ENCODE data around the gene ZC3H8. TPM values are rescaled to one million over a fixed set of nuclear protein-coding genes. Genes with fewer than 3 reads are reported as not detected.
A peak's percentile ranks its signal among the peaks of the same experiment; 100 is the strongest.

Gene ZC3H8
- polyA plus RNA-seq (2013, experiment 1 of 2) = 11.3 TPM
- 8.1 TPM for polyA plus RNA-seq (2013, experiment 2 of 2)

GRCh38 chr2:112254466-112255240 is at the start of gene ZC3H8:
Gene ZC3H8 (minus strand): TSS chr2:112255042. CDS start chr2:112254981, 61 bp downstream.
- Histone ChIP-seq H3K18ac (ENCODE audit: low read depth in 1 of 2, low read length in 2 of 2) (peak within 1 kb of the TSS; percentile 21 to 92), H2BK5ac (ENCODE audit: low read depth, low read length, poor library complexity, severe bottlenecking) (peak within 1 kb of the TSS; percentile 25), H2BK12ac (ENCODE audit: low read length in 2 of 2) (no peak within 1 kb of the TSS), H3K23ac (ENCODE audit: low read length in 2 of 2) (peak within 1 kb of the TSS in 1 of 2 experiments; percentile 89), H3K36me3 (ENCODE audit: control insufficient read depth in 1 of 2, insufficient read depth in 2 of 2, low read depth in 1 of 2, low read length in 2 of 2) (no peaks in the 10 kb centered on the region), H3K4ac (ENCODE audit: low read depth in 1 of 2, low read length in 2 of 2) (peak within 1 kb of the TSS in 1 of 2 experiments; percentile 66), H3K9ac (ENCODE audit: low read length) (peak within 1 kb of the TSS; percentile 81), H2BK15ac (ENCODE audit: low read depth, poor library complexity, severe bottlenecking) (no peak within 1 kb of the TSS), H2AK5ac (ENCODE audit: low read length, severe bottlenecking) (no peak within 1 kb of the TSS), H2AFZ (ENCODE audit: low read depth, low read length) (peak within 1 kb of the TSS; percentile 95), H3K4me1 (ENCODE audit: control insufficient read depth, insufficient read depth, low read depth, low read length) (peaks cover 3% of the 10 kb centered on the region), H2BK120ac (ENCODE audit: low read depth, low read length) (no peak within 1 kb of the TSS), H3K4me3 (ENCODE audit: insufficient read depth in 1 of 2, low read depth in 1 of 2, low read length in 2 of 2) (peak within 1 kb of the TSS; percentile 78 to 80), H4K8ac (ENCODE audit: low read length) (peak within 1 kb of the TSS; percentile 77), H3K9me3 (ENCODE audit: control insufficient read depth, low read length) (no peaks in the 10 kb centered on the region), H4K91ac (ENCODE audit: low read length) (no peak within 1 kb of the TSS), H3K79me1 (replicated peaks; ENCODE audit: low read length, poor library complexity, severe bottlenecking) (peaks cover 9% of the 10 kb centered on the region), H3K4me2 (ENCODE audit: low read length, poor library complexity, severe bottlenecking) (peak within 1 kb of the TSS; percentile 89), H3K27ac (ENCODE audit: low read length, poor library complexity, severe bottlenecking) (peak within 1 kb of the TSS; percentile 35), H3K27me3 (ENCODE audit: control insufficient read depth in 1 of 2, insufficient read depth in 1 of 2, low read length in 2 of 2) (no peaks in the 10 kb centered on the region), H3K14ac (ENCODE audit: low read length in 2 of 2) (peak within 1 kb of the TSS in 1 of 2 experiments; percentile 91)
- WGBS = under 1% methylated on average over 60 of the region's 68 CpGs
- DNase-seq = peak; percentile 86

- Histone ChIP-seq H3K23ac (ENCODE audit: low read length in 2 of 2) (no peak overlapping the region), H3K27me3 (ENCODE audit: control insufficient read depth in 1 of 2, insufficient read depth in 1 of 2, low read length in 2 of 2) (no peaks in the 10 kb centered on the region), H3K36me3 (ENCODE audit: control insufficient read depth in 1 of 2, insufficient read depth in 2 of 2, low read depth in 1 of 2, low read length in 2 of 2) (peaks cover 0 to 33% of the 10 kb centered on the region in 2 experiments), H3K9me3 (ENCODE audit: control insufficient read depth, low read length) (no peaks in the 10 kb centered on the region), H2BK120ac (ENCODE audit: low read depth, low read length) (no peak overlapping the region), H2BK15ac (ENCODE audit: low read depth, poor library complexity, severe bottlenecking) (no peak overlapping the region), H3K79me1 (replicated peaks; ENCODE audit: low read length, poor library complexity, severe bottlenecking) (peaks cover 1% of the 10 kb centered on the region), H4K8ac (ENCODE audit: low read length) (no peak overlapping the region), H2BK5ac (ENCODE audit: low read depth, low read length, poor library complexity, severe bottlenecking) (no peak overlapping the region), H3K4me2 (ENCODE audit: low read length, poor library complexity, severe bottlenecking) (no peak overlapping the region), H2AK5ac (ENCODE audit: low read length, severe bottlenecking) (no peak overlapping the region), H3K27ac (ENCODE audit: low read length, poor library complexity, severe bottlenecking) (no peak overlapping the region), H2AFZ (ENCODE audit: low read depth, low read length) (no peak overlapping the region), H3K18ac (ENCODE audit: low read depth in 1 of 2, low read length in 2 of 2) (no peak overlapping the region), H2BK12ac (ENCODE audit: low read length in 2 of 2) (no peak overlapping the region), H3K4me1 (ENCODE audit: control insufficient read depth, insufficient read depth, low read depth, low read length) (no peaks in the 10 kb centered on the region), H4K91ac (ENCODE audit: low read length) (no peak overlapping the region), H3K14ac (ENCODE audit: low read length in 2 of 2) (no peak overlapping the region), H3K4me3 (ENCODE audit: insufficient read depth in 1 of 2, low read depth in 1 of 2, low read length in 2 of 2) (no peak overlapping the region), H3K9ac (ENCODE audit: low read length) (no peak overlapping the region), H3K4ac (ENCODE audit: low read depth in 1 of 2, low read length in 2 of 2) (no peak overlapping the region)
- no peak for DNase-seq
- WGBS = 100% methylated on average over 1 of the region's 2 CpGs
These were observed 49.6 kb upstream of the ZC3H8 start for GRCh38 chr2:112304298-112304941.

DNA sequence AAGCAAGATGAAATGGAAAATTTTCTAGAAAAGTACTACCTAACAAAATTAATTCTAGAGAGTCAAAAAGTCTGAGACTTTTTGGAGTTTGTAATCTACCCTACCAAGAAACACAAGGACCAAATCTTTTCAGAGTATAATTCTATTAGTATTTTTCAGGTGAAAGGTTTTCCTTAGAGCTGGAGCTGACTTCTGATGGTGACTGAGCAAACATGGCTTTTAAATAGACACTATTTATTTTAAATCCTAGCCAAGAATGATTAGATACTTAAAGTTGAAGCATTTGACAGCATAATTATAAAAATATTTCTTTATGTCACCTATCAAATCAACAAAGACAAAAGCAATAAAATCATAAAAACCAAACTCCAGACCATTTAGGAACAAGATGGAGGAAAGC is 47.1 kb upstream of the ZC3H8 start:
- no peak overlapping the region for H2BK120ac ChIP-seq (ENCODE audit: low read depth, low read length)
- no peak overlapping the region for H2BK12ac ChIP-seq (ENCODE audit: low read length in 2 of 2)
- no peak overlapping the region for H3K23ac ChIP-seq (ENCODE audit: low read length in 2 of 2)
- H4K8ac ChIP-seq (ENCODE audit: low read length) = no peak overlapping the region
- H3K4me1 ChIP-seq (ENCODE audit: control insufficient read depth, insufficient read depth, low read depth, low read length) = no peaks in the 10 kb centered on the region
- no peak overlapping the region for H3K27ac ChIP-seq (ENCODE audit: low read length, poor library complexity, severe bottlenecking)
- H3K27me3 ChIP-seq (ENCODE audit: control insufficient read depth in 1 of 2, insufficient read depth in 1 of 2, low read length in 2 of 2) = no peaks in the 10 kb centered on the region
- no peaks in the 10 kb centered on the region for H3K9me3 ChIP-seq (ENCODE audit: control insufficient read depth, low read length)
- no peak for DNase-seq
- no peak overlapping the region for H3K18ac ChIP-seq (ENCODE audit: low read depth in 1 of 2, low read length in 2 of 2)
- no peak overlapping the region for H4K91ac ChIP-seq (ENCODE audit: low read length)
- H3K36me3 ChIP-seq (ENCODE audit: control insufficient read depth in 1 of 2, insufficient read depth in 2 of 2, low read depth in 1 of 2, low read length in 2 of 2) = peaks cover 0 to 20% of the 10 kb centered on the region in 2 experiments
- no peak overlapping the region for H2BK5ac ChIP-seq (ENCODE audit: low read depth, low read length, poor library complexity, severe bottlenecking)
- peaks cover 1% of the 10 kb centered on the region for H3K79me1 ChIP-seq (replicated peaks; ENCODE audit: low read length, poor library complexity, severe bottlenecking)
- H3K14ac ChIP-seq (ENCODE audit: low read length in 2 of 2) = no peak overlapping the region
- H3K4me2 ChIP-seq (ENCODE audit: low read length, poor library complexity, severe bottlenecking) = no peak overlapping the region
- no peak overlapping the region for H3K4me3 ChIP-seq (ENCODE audit: insufficient read depth in 1 of 2, low read depth in 1 of 2, low read length in 2 of 2)
- H2AK5ac ChIP-seq (ENCODE audit: low read length, severe bottlenecking) = no peak overlapping the region
- no peak overlapping the region for H2AFZ ChIP-seq (ENCODE audit: low read depth, low read length)
- no peak overlapping the region for H2BK15ac ChIP-seq (ENCODE audit: low read depth, poor library complexity, severe bottlenecking)
- H3K9ac ChIP-seq (ENCODE audit: low read length) = no peak overlapping the region
- no peak overlapping the region for H3K4ac ChIP-seq (ENCODE audit: low read depth in 1 of 2, low read length in 2 of 2)

DNA sequence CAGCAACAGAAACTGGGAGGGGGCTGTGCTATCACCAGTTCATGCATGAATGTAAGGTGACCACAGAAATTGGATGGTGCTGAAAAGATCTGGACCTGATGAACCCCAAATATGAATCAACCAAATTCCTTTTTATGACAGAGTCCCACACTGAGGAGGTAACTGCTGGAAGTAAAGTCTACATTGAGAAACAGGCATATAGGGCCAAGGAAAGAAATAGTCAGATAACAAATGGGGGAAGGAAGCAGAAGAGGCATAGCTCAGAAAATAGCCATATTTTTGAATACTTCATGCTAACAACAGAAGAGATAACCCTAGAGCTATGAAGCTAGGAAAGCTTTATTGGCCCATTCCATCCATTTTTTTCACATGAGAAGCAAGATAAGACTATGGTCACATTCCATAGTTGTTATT is 46.3 kb upstream of the ZC3H8 start:
- peaks cover 3% of the 10 kb centered on the region for H3K79me1 ChIP-seq (replicated peaks; ENCODE audit: low read length, poor library complexity, severe bottlenecking)
- no peak overlapping the region for H4K8ac ChIP-seq (ENCODE audit: low read length)
- no peak overlapping the region for H3K9ac ChIP-seq (ENCODE audit: low read length)
- no peak overlapping the region for H2AFZ ChIP-seq (ENCODE audit: low read depth, low read length)
- no peak overlapping the region for H2BK5ac ChIP-seq (ENCODE audit: low read depth, low read length, poor library complexity, severe bottlenecking)
- no peak overlapping the region for H3K4me2 ChIP-seq (ENCODE audit: low read length, poor library complexity, severe bottlenecking)
- no peak overlapping the region for H2BK120ac ChIP-seq (ENCODE audit: low read depth, low read length)
- no peak overlapping the region for H4K91ac ChIP-seq (ENCODE audit: low read length)
- H3K14ac ChIP-seq (ENCODE audit: low read length in 2 of 2) = no peak overlapping the region
- H3K4ac ChIP-seq (ENCODE audit: low read depth in 1 of 2, low read length in 2 of 2) = no peak overlapping the region
- H3K4me3 ChIP-seq (ENCODE audit: insufficient read depth in 1 of 2, low read depth in 1 of 2, low read length in 2 of 2) = no peak overlapping the region
- peak; percentile 17 for DNase-seq
- no peaks in the 10 kb centered on the region for H3K27me3 ChIP-seq (ENCODE audit: control insufficient read depth in 1 of 2, insufficient read depth in 1 of 2, low read length in 2 of 2)
- no peak overlapping the region for H3K23ac ChIP-seq (ENCODE audit: low read length in 2 of 2)
- H3K27ac ChIP-seq (ENCODE audit: low read length, poor library complexity, severe bottlenecking) = no peak overlapping the region
- peaks cover 0 to 17% of the 10 kb centered on the region in 2 experiments for H3K36me3 ChIP-seq (ENCODE audit: control insufficient read depth in 1 of 2, insufficient read depth in 2 of 2, low read depth in 1 of 2, low read length in 2 of 2)
- no peak overlapping the region for H2BK15ac ChIP-seq (ENCODE audit: low read depth, poor library complexity, severe bottlenecking)
- no peaks in the 10 kb centered on the region for H3K4me1 ChIP-seq (ENCODE audit: control insufficient read depth, insufficient read depth, low read depth, low read length)
- H3K9me3 ChIP-seq (ENCODE audit: control insufficient read depth, low read length) = no peaks in the 10 kb centered on the region
- H2BK12ac ChIP-seq (ENCODE audit: low read length in 2 of 2) = no peak overlapping the region
- no peak overlapping the region for H3K18ac ChIP-seq (ENCODE audit: low read depth in 1 of 2, low read length in 2 of 2)
- H2AK5ac ChIP-seq (ENCODE audit: low read length, severe bottlenecking) = no peak overlapping the region
